Measurements from ENCODE around the gene TBC1D22A.

TBC1D22A gene

GRCh38 chr22:47059701-47060161, 297.3 kb downstream of the TBC1D22A start:
- no peak for DNase-seq (ENCODE audit: low spot score)

- no peak for DNase-seq (ENCODE audit: low spot score)
These were observed 298.3 kb downstream of the TBC1D22A start for GRCh38 chr22:47060718-47061117.

- no peak for DNase-seq (ENCODE audit: low spot score)
These were observed 298.8 kb downstream of the TBC1D22A start for GRCh38 chr22:47061226-47061625.

- DNase-seq (ENCODE audit: low spot score): no peak
These were observed 299.7 kb downstream of the TBC1D22A start for GRCh38 chr22:47062126-47062525.

- DNase-seq (ENCODE audit: low spot score): no peak
These were observed 300.6 kb downstream of the TBC1D22A start for GRCh38 chr22:47063071-47063509.

GRCh38 chr22:47063606-47064005, 301.2 kb downstream of the TBC1D22A start:
- no peak for DNase-seq (ENCODE audit: low spot score)

GRCh38 chr22:47064016-47064415, 301.6 kb downstream of the TBC1D22A start:
- no peak for DNase-seq (ENCODE audit: low spot score)

GRCh38 chr22:47064416-47064815, 302.0 kb downstream of the TBC1D22A start:
- no peak for DNase-seq (ENCODE audit: low spot score)

- DNase-seq (ENCODE audit: low spot score): no peak
These were observed 303.5 kb downstream of the TBC1D22A start for GRCh38 chr22:47065756-47066615.

GRCh38 chr22:47066616-47066905, 304.1 kb downstream of the TBC1D22A start:
- DNase-seq (ENCODE audit: low spot score): no peak

- no peak for DNase-seq (ENCODE audit: low spot score)
These were observed 305.0 kb downstream of the TBC1D22A start for GRCh38 chr22:47067321-47067890.

GRCh38 chr22:47067911-47068625, 305.6 kb downstream of the TBC1D22A start:
- no peak for DNase-seq (ENCODE audit: low spot score)

GRCh38 chr22:47068626-47068996, 306.2 kb downstream of the TBC1D22A start:
- DNase-seq (ENCODE audit: low spot score): no peak

- no peak for DNase-seq (ENCODE audit: low spot score)
These were observed 306.8 kb downstream of the TBC1D22A start for GRCh38 chr22:47069270-47069669.

GRCh38 chr22:47071078-47071806, 308.8 kb downstream of the TBC1D22A start:
- DNase-seq (ENCODE audit: low spot score): no peak

- DNase-seq (ENCODE audit: low spot score): no peak
These were observed 309.6 kb downstream of the TBC1D22A start for GRCh38 chr22:47071807-47072641.

- DNase-seq (ENCODE audit: low spot score): no peak
These were observed 310.2 kb downstream of the TBC1D22A start for GRCh38 chr22:47072642-47072967.

- DNase-seq (ENCODE audit: low spot score): no peak
These were observed 310.6 kb downstream of the TBC1D22A start for GRCh38 chr22:47073075-47073474.

- no peak for DNase-seq (ENCODE audit: low spot score)
These were observed 311.7 kb downstream of the TBC1D22A start for GRCh38 chr22:47074105-47074504.

- DNase-seq (ENCODE audit: low spot score): no peak
These were observed 313.1 kb downstream of the TBC1D22A start for GRCh38 chr22:47075568-47075967.

- no peak for DNase-seq (ENCODE audit: low spot score)
These were observed 314.3 kb downstream of the TBC1D22A start for GRCh38 chr22:47076758-47077157.

- DNase-seq (ENCODE audit: low spot score): no peak
These were observed 317.6 kb downstream of the TBC1D22A start for GRCh38 chr22:47080100-47080499.

All from activated CD4-positive, alpha-beta T cell treated with anti-CD3 and anti-CD28 coated beads, Interleukin-2, Interleukin-4, amounts not matched to agents 100 ng/mL and 50 ng/mL, durations not matched to agents 16 hours and 8 hours (primary cell).